C4-2B (cell line): Measurements from ENCODE around the gene ETS1.

Experiments
- ZFX ChIP-seq: fragments of 450-650 bp; IDR thresholded peaks from 2 replicates; pipeline ENCODE4 v1.6.1; 2017
- TF ChIP-seq, protein P1 (sequence below): fragments of 450-650 bp; conservative IDR thresholded peaks from 2 replicates; pipeline ENCODE4 v1.5.1; 2017; ENCODE audit warnings: mild to moderate bottlenecking

DNA sequence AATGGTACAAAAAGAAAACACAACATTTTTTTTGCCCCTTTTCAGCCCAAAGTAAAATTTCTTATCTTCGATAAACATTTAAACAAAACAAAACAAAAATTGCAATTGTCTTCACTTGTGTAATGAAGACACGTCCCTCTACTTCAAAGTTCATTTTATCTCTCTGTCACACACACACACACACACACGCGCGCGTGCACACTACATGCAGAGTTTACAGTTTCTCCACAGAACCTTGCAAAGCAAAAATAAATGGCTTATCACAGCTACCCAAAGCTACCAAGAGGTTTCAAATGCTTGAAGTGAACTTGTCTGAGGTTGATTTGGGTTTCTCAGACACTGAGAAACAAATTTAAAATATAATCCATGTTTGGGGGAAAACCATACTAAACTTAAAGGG lies 72.3 kb downstream of the ETS1 start:
- TF ChIP-seq, protein P1, sequence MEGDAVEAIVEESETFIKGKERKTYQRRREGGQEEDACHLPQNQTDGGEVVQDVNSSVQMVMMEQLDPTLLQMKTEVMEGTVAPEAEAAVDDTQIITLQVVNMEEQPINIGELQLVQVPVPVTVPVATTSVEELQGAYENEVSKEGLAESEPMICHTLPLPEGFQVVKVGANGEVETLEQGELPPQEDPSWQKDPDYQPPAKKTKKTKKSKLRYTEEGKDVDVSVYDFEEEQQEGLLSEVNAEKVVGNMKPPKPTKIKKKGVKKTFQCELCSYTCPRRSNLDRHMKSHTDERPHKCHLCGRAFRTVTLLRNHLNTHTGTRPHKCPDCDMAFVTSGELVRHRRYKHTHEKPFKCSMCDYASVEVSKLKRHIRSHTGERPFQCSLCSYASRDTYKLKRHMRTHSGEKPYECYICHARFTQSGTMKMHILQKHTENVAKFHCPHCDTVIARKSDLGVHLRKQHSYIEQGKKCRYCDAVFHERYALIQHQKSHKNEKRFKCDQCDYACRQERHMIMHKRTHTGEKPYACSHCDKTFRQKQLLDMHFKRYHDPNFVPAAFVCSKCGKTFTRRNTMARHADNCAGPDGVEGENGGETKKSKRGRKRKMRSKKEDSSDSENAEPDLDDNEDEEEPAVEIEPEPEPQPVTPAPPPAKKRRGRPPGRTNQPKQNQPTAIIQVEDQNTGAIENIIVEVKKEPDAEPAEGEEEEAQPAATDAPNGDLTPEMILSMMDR: no peak
- TF ChIP-seq ZFX: no peak
